Esophagus muscularis mucosa (tissue), 4 donors: ENCODE measurements around the gene NELFA. TPM values are rescaled to one million over a fixed set of nuclear protein-coding genes. Genes with fewer than 3 reads are reported as not detected.

Source experiments
- DNase-seq: peaks from one replicate; pipeline ENCODE4 v3.0.0-alpha.2; 2017; ENCODE audit errors: extremely low spot score
- H3K27ac ChIP-seq, 4 donors: fragments of 200-600 bp; sonication (generic); replicated peaks in 1 of 4; 1 replicate in 3 of 4; 2 replicates in 1 of 4; pipeline ENCODE4 v1.5.1; 2016 to 2019; ENCODE audit warnings: mild to moderate bottlenecking in 1 of 4
- H3K27me3 ChIP-seq, 4 donors: fragments of 200-600 bp; sonication (generic); one replicate each; pipeline versions ENCODE4 v1.5.1 to v1.6.0; 2016 to 2019
- H3K36me3 ChIP-seq, 4 donors: fragments of 200-600 bp; sonication (generic); one replicate each; pipeline ENCODE4 v1.5.1; 2016 to 2019
- H3K4me1 ChIP-seq, 4 donors: fragments of 200-600 bp; sonication (generic); one replicate each; pipeline ENCODE4 v1.5.1; 2016 to 2019
- H3K4me3 ChIP-seq, 4 donors: fragments of 200-600 bp; sonication (generic); 1 replicate in 2 of 4; 2 replicates in 2 of 4; pipeline ENCODE4 v1.5.1; 2016 to 2019; ENCODE audit warnings: mild to moderate bottlenecking in 4 of 4, moderate library complexity in 1 of 4
- H3K9me3 ChIP-seq, 4 donors: fragments of 200-600 bp; sonication (generic); 1 replicate in 3 of 4; 2 replicates in 1 of 4; pipeline ENCODE4 v1.5.1; 2016 to 2019
- CTCF ChIP-seq, 3 experiments: fragments of 200-600 bp in 2 of 3; fragments of 450-650 bp in 1 of 3; sonication (generic) in 2 of 3; IDR thresholded peaks; one replicate each; pipeline ENCODE4 v1.5.1; 2017 to 2019; ENCODE audit warnings: antibody characterized with exemption in 3 of 3, mild to moderate bottlenecking in 2 of 3, moderate library complexity in 1 of 3
- EP300 ChIP-seq: sonication (generic); formaldehyde crosslinking; IDR thresholded peaks from one replicate; pipeline ENCODE4 v1.6.1; 2017; ENCODE audit warnings: antibody characterized with exemption
- POLR2A ChIP-seq: fragments of 450-650 bp; IDR thresholded peaks from one replicate; pipeline ENCODE4 v1.6.1; 2017; ENCODE audit warnings: antibody characterized with exemption, moderate library complexity, mild to moderate bottlenecking, low read depth
- POLR2AphosphoS5 ChIP-seq, 2 donors: sonication (generic); formaldehyde crosslinking; IDR thresholded peaks; one replicate each; pipeline ENCODE4 v1.6.1; 2017; ENCODE audit warnings: antibody characterized with exemption in 2 of 2
- WGBS: methylation state at CpG from one replicate; pipeline ENCODE4 v1.1.5; 2018; 5-methylcytosine and 5-hydroxymethylcytosine counted together
- intact Hi-C: fragments of 100-400 bp; cut with DNase I; formaldehyde crosslinking; loops from one replicate; pipeline ENCODE4 v1.15.1; 2023
- total RNA-seq, 4 donors: library from RNA; depleted of rRNA; stranded (reverse); fragments of >200 nt; gene quantifications; one replicate each; pipeline versions ENCODE4 v1.1.0 to v1.2.1, GENCODE V29; 2016

The NELFA gene
- total RNA-seq, 4 donors from 2014 or later, result 15.4 to 23.7 (median 18.7) TPM

GRCh38 chr4:1964971-1965370 is 43.8 kb downstream of the NELFA start:
- intact Hi-C loops, result no loop called here
- Histone ChIP-seq H3K4me1 (peaks cover 0 to 3% (median 0%) of the 10 kb centered on the region in 4 donors), H3K27me3 (no peaks in the 10 kb centered on the region), H3K27ac (no peak overlapping the region), H3K4me3 (no peak overlapping the region), H3K9me3 (no peaks in the 10 kb centered on the region), H3K36me3 (peaks cover 26 to 67% (median 53%) of the 10 kb centered on the region in 4 donors)
- 95% methylated on average over 1 of the region's 1 CpG for WGBS
- TF ChIP-seq POLR2A, result no peak
- no peak for TF ChIP-seq EP300
- no peak for TF ChIP-seq CTCF (IDR thresholded peaks at IDR 0.05)
- TF ChIP-seq POLR2AphosphoS5 (IDR thresholded peaks at IDR 0.05), result no peak
- DNase-seq, result no peak

GRCh38 chr4:1964443-1964842 is 44.3 kb downstream of the NELFA start:
- no peaks in the 10 kb centered on the region for H3K9me3 ChIP-seq
- H3K4me1 ChIP-seq, result peaks cover 0 to 5% (median 0%) of the 10 kb centered on the region in 4 donors
- no peaks in the 10 kb centered on the region for H3K27me3 ChIP-seq
- no peak for DNase-seq
- H3K4me3 ChIP-seq, result no peak overlapping the region
- H3K27ac ChIP-seq, result no peak overlapping the region
- peaks cover 31 to 68% (median 57%) of the 10 kb centered on the region in 4 donors for H3K36me3 ChIP-seq
- WGBS, result 68% methylated on average over 5 of the region's 6 CpGs
- TF ChIP-seq CTCF (IDR thresholded peaks at IDR 0.05) (no peak), POLR2AphosphoS5 (IDR thresholded peaks at IDR 0.05) (no peak)
- intact Hi-C loops, result no loop called here

GRCh38 chr4:1962980-1963379 is 45.8 kb downstream of the NELFA start:
- H3K9me3 ChIP-seq, result no peaks in the 10 kb centered on the region
- DNase-seq, result no peak
- intact Hi-C loops, result no loop called here
- TF ChIP-seq POLR2A (no peak), EP300 (no peak), POLR2AphosphoS5 (IDR thresholded peaks at IDR 0.05) (no peak), CTCF (IDR thresholded peaks at IDR 0.05) (no peak)
- peaks cover 0 to 5% (median 2%) of the 10 kb centered on the region in 4 donors for H3K4me1 ChIP-seq
- H3K4me3 ChIP-seq, result no peak overlapping the region
- H3K36me3 ChIP-seq, result peaks cover 40 to 72% (median 63%) of the 10 kb centered on the region in 4 donors
- no peaks in the 10 kb centered on the region for H3K27me3 ChIP-seq
- H3K27ac ChIP-seq, result no peak overlapping the region
- WGBS, result 90% methylated on average over 4 of the region's 4 CpGs

GRCh38 chr4:1961563-1961962 is 47.2 kb downstream of the NELFA start:
- intact Hi-C loops, result no loop called here
- Histone ChIP-seq H3K4me1 (peaks cover 0 to 5% (median 2%) of the 10 kb centered on the region in 4 donors), H3K36me3 (peaks cover 42 to 80% (median 69%) of the 10 kb centered on the region in 4 donors), H3K27ac (no peak overlapping the region), H3K27me3 (no peaks in the 10 kb centered on the region), H3K9me3 (no peaks in the 10 kb centered on the region), H3K4me3 (no peak overlapping the region)
- 67% methylated on average over 4 of the region's 4 CpGs for WGBS
- no peak for DNase-seq
- TF ChIP-seq EP300 (no peak), POLR2A (no peak), CTCF (IDR thresholded peaks at IDR 0.05) (no peak), POLR2AphosphoS5 (IDR thresholded peaks at IDR 0.05) (no peak)

- H3K9me3 ChIP-seq, result no peaks in the 10 kb centered on the region
- H3K36me3 ChIP-seq, result peaks cover 42 to 85% (median 72%) of the 10 kb centered on the region in 4 donors
- H3K27me3 ChIP-seq, result no peaks in the 10 kb centered on the region
- WGBS, result 96% methylated on average over 15 of the region's 15 CpGs
- H3K27ac ChIP-seq, result no peak overlapping the region
- H3K4me1 ChIP-seq, result peaks cover 0 to 5% (median 2%) of the 10 kb centered on the region in 4 donors
- intact Hi-C loops, result no loop called here
- H3K4me3 ChIP-seq, result no peak overlapping the region
- no peak for DNase-seq
- TF ChIP-seq POLR2AphosphoS5 (IDR thresholded peaks at IDR 0.05), result no peak
- TF ChIP-seq EP300, result no peak
- TF ChIP-seq POLR2A, result no peak
- no peak for TF ChIP-seq CTCF (IDR thresholded peaks at IDR 0.05)
These were observed 47.7 kb downstream of the NELFA start for GRCh38 chr4:1961038-1961437.
